A549 (cell line): ENCODE results near the gene CDC42BPG. TPM values are rescaled to one million over a fixed set of nuclear protein-coding genes. Genes with fewer than 3 reads are reported as not detected.

Experiments
- ATAC-seq, 2 experiments: fragments of 200-7000 bp in 1 of 2; fragments of >200 bp in 1 of 2; cut with Nextera tagmentation in 1 of 2; cut with Tn5 transposase in 1 of 2; 3 replicates each; pipeline versions ENCODE4 v1.8.0 to v1.9.1; 2018 to 2020; ENCODE audit warnings: mild to moderate bottlenecking in 1 of 2, moderate library complexity in 1 of 2
- CTCF ChIA-PET: fragments of 300-600 bp; sonication (Branson Sonifier 250); formaldehyde crosslinking; extraction: SDS; loops from one replicate; lab custom pipeline; 2021; ENCODE audit warnings: antibody characterized with exemption, inconsistent platforms; lab: Yijun Ruan, JAX
- POLR2A ChIA-PET: fragments of 350-600 bp; formaldehyde crosslinking; extraction: SDS; loops from one replicate; lab custom pipeline; 2021; ENCODE audit warnings: antibody characterized with exemption, inconsistent platforms; lab: Yijun Ruan, JAX
- DNase-seq, 2 experiments: peaks; one replicate each; pipeline versions ENCODE4 v3.0.0 to v3.0.0-alpha.2; 2011 to 2016; ENCODE audit warnings: low read depth in 1 of 2, low spot score in 1 of 2
- FAIRE-seq: peaks from 2 replicates; lab custom pipeline; 2011; peaks lifted over from hg19 to GRCh38; lab: Jason Lieb, UNC
- H3K27ac ChIP-seq, 2 experiments: fragments of >200 bp; sonication (Bioruptor Twin); formaldehyde crosslinking; 3 replicates each; pipeline ENCODE4 v1.5.1; 2016 to 2017
- H3K4me1 ChIP-seq: fragments of >200 bp; sonication (Bioruptor Twin); formaldehyde crosslinking; 3 replicates; pipeline ENCODE4 v1.6.1; 2016
- H3K4me2 ChIP-seq: fragments of >200 bp; sonication (Bioruptor Twin); formaldehyde crosslinking; 3 replicates; pipeline ENCODE4 v1.6.1; 2016
- H3K4me3 ChIP-seq: fragments of >200 bp; sonication (Bioruptor Twin); formaldehyde crosslinking; 3 replicates; pipeline ENCODE4 v1.5.1; 2016
- H3K9me3 ChIP-seq: fragments of >200 bp; sonication (Bioruptor Twin); formaldehyde crosslinking; 3 replicates; pipeline ENCODE4 v1.6.1; 2016
- CBX2 ChIP-seq: fragments of 200-600 bp; sonication (generic); IDR thresholded peaks from 2 replicates; pipeline ENCODE4 v1.6.1; 2016; ENCODE audit warnings: low read depth, mild to moderate bottlenecking, borderline replicate concordance
- CBX8 ChIP-seq: fragments of 200-600 bp; sonication (generic); IDR thresholded peaks from 2 replicates; pipeline ENCODE4 v1.6.1; 2016
- CHD2 ChIP-seq: fragments of 150-350 bp; IDR thresholded peaks from 2 replicates; pipeline ENCODE4 v1.6.1; 2014; ENCODE audit warnings: low read length; ENCODE audit not compliant: partially characterized antibody
- CHD4 ChIP-seq: fragments of 200-600 bp; sonication (generic); IDR thresholded peaks from 2 replicates; pipeline ENCODE4 v1.6.1; 2016; ENCODE audit warnings: antibody characterized with exemption, mild to moderate bottlenecking, borderline replicate concordance
- EP300 ChIP-seq, 2 experiments: fragments of >200 bp; sonication (Bioruptor Twin); formaldehyde crosslinking; IDR thresholded peaks; 2 replicates in 1 of 2; 3 replicates in 1 of 2; pipeline ENCODE4 v1.6.1; 2016 to 2017
- FOSL2 ChIP-seq, 2 experiments: fragments of 450-650 bp in 1 of 2; fragments of >200 bp in 1 of 2; sonication (Bioruptor Twin) in 1 of 2; formaldehyde crosslinking; IDR thresholded peaks; 2 replicates each; pipeline versions ENCODE4 v1.5.0 to v1.6.1; 2016 to 2020; ENCODE audit warnings: mild to moderate bottlenecking in 1 of 2, moderate library complexity in 1 of 2
- HDAC2 ChIP-seq: fragments of 200-600 bp; sonication (generic); IDR thresholded peaks from 2 replicates; pipeline ENCODE4 v1.6.1; 2016
- JUN ChIP-seq, 2 experiments: fragments of >200 bp; sonication (Bioruptor Twin); formaldehyde crosslinking; IDR thresholded peaks; 2 replicates in 1 of 2; 3 replicates in 1 of 2; pipeline ENCODE4 v1.6.1; 2016 to 2017
- JUNB ChIP-seq: fragments of >200 bp; sonication (Bioruptor Twin); formaldehyde crosslinking; IDR thresholded peaks from 2 replicates; pipeline ENCODE4 v1.6.1; 2016
- MAFK ChIP-seq: fragments of 450-650 bp; IDR thresholded peaks from 2 replicates; pipeline ENCODE4 v1.6.1; 2014; ENCODE audit not compliant: partially characterized antibody
- PHF8 ChIP-seq: fragments of 200-600 bp; sonication (generic); IDR thresholded peaks from 2 replicates; pipeline ENCODE4 v1.6.1; 2016; ENCODE audit warnings: low read depth, mild to moderate bottlenecking, antibody characterized with exemption, moderate library complexity, borderline replicate concordance
- RNF2 ChIP-seq: fragments of 200-600 bp; sonication (generic); IDR thresholded peaks from 2 replicates; pipeline ENCODE4 v1.6.1; 2016; ENCODE audit warnings: low read depth, mild to moderate bottlenecking, antibody characterized with exemption, moderate library complexity, borderline replicate concordance
- TP53 ChIP-seq: fragments of 250-450 bp; sonication (Bioruptor Pico); IDR thresholded peaks from 2 replicates; pipeline ENCODE4 v1.5.0; 2021; ENCODE audit warnings: mild to moderate bottlenecking, moderate library complexity
- ZC3H11A ChIP-seq: fragments of 450-650 bp; IDR thresholded peaks from 2 replicates; pipeline ENCODE4 v1.6.1; 2014; ENCODE audit warnings: antibody characterized with exemption, mild to moderate bottlenecking
- ZSCAN20 ChIP-seq: fragments of 250-450 bp; sonication (Bioruptor Pico); IDR thresholded peaks from 2 replicates; pipeline ENCODE4 v1.8.0; 2022; ENCODE audit warnings: mild to moderate bottlenecking, moderate library complexity
- WGBS: methylation state at CpG from one replicate; pipeline ENCODE4 v1.1.6; 2017; ENCODE audit errors: missing lambda C conversion rate; 5-methylcytosine and 5-hydroxymethylcytosine counted together
- polyA plus RNA-seq, 4 experiments: library from polyadenylated mRNA; depleted of rRNA in 3 of 4; stranded (reverse); fragments of >200 nt; fragmentation: RNase III in 1 of 4; extraction: RNeasy Plus Mini Kit Qiagen cat#74134 plus additional on column Dnase treatment in 1 of 4; gene quantifications; 2 replicates in 3 of 4; 3 replicates in 1 of 4; pipeline ENCODE4 v1.2.3, GENCODE V29; 2011 to 2017
- TF ChIP-seq, protein P1 (sequence below): fragments of >200 bp; sonication (Bioruptor Twin); formaldehyde crosslinking; IDR thresholded peaks from 3 replicates; pipeline ENCODE4 v1.5.1; 2016
- TF ChIP-seq, protein P2 (sequence below): fragments of >200 bp; sonication (Bioruptor Twin); formaldehyde crosslinking; IDR thresholded peaks from 2 replicates; pipeline ENCODE4 v1.6.1; 2016

The CDC42BPG gene
- polyA plus RNA-seq, 2 of the 4 experiments (the other 2 are of a cell fraction) = 0.35 to 1.0 TPM

DNA sequence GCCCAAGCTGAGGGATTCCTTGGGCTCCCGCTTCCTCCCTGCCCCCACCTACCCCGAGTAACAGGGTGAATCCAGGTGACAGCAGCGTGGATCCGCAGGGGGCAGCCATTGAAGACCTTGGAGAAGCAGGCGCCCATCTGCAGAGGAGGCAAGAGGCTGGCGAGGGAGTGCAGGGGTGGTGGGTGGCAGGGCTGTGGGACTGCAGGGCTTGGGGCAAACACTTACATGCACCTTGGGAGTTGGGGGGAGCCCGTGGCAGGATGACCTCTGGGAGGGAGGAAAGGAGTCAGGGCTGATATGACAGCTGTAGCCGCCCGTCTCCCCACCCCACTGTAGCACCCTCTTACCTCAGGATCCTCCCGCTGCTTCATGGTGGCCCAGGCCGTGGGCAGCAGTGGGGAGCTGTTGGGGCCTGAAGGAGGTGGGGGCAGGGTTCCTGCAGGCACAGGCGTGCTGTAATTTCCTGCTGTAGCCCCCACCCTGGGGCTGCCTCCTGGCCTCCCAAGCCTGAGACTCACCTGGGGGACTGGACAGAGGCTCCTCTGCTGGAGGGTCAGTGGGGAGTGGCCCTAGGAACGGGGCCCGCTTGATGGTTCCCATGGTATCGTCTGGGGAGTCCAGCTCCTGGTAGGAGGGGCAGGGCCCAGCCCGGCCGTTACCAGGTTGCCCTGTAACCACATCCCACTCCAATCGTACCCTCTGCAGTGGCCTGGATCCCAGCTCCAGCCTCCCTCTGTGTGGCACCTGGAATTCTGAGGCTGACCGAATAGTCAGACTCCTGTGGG, 47.5 kb downstream of the CDC42BPG start:
- ChIA-PET CTCF (interaction anchor here (1.4 to 7.8 kb wide), 2 partner anchors 9 to 11 kb away, joined by 3 to 79 read pairs; no protein-coding TSS in a partner anchor), POLR2A (interaction anchor here (1.3 kb wide), 1 partner anchor 18 kb away, joined by 3 read pairs; the partner anchor contains the start of gene SF1)
- no peak for TF ChIP-seq MAFK
- TF ChIP-seq PHF8 = no peak
- no peak for TF ChIP-seq FOSL2 (IDR thresholded peaks at IDR 0.05)
- no peak for TF ChIP-seq FOSL2 (CRISPR knock-in tag; IDR thresholded peaks at IDR 0.05)
- ATAC-seq = no peak
- 93% methylated on average over 13 of the region's 19 CpGs for WGBS
- H3K4me1 ChIP-seq = peaks cover 10% of the 10 kb centered on the region; the same call in 2 of the 3 replicates
- H3K4me3 ChIP-seq = no peak overlapping the region
- DNase-seq = no peak
- no peak overlapping the region for H3K4me2 ChIP-seq
- no peak for FAIRE-seq
- no peaks in the 10 kb centered on the region for H3K9me3 ChIP-seq
- no peak overlapping the region for H3K27ac ChIP-seq

DNA sequence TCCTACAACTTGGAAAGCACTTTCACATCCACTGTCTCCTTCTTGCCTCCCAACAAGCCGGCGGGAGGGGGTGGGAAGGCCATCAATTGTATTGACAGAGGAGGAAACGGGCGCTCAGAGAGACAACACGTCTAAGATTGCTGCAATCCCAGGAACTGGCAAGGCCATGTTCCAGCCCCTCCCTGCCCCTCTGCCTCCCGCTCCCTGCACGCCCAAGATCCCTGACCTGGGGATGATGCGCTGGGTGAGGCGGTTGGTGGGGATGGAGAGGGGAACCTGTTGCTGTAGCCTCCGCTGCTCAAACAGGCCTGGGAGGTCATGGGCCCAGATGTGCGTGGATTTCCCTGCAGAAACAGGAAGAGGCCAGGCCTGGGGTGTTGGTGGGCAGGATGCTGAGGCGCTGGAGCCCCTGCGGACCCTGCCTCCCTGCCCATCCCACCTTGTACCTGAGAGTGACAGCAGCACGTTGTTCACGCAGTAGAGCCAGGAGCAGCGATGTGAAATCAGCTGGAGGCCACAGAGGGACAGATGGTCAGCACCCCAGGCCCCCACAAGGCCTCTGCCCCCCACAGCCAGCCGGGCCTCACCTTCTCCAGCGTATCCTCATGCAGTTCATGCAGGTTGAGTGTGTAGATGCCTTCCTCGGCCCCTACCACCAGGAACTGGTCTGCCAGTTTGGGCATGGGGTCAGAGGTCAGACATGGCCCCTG, 48.3 kb downstream of the CDC42BPG start:
- FAIRE-seq = no peak
- 91% methylated on average over 16 of the region's 19 CpGs for WGBS
- TF ChIP-seq CBX8 (no peak), ZSCAN20 (CRISPR knock-in tag) (no peak), JUN (IDR thresholded peaks at IDR 0.05) (no peak), CHD4 (no peak), HDAC2 (no peak), RNF2 (no peak), MAFK (no peak), TP53 (CRISPR knock-in tag) (no peak), CHD2 (no peak), JUNB (no peak), ZC3H11A (no peak), EP300 (IDR thresholded peaks at IDR 0.05) (no peak), CBX2 (no peak)
- TF ChIP-seq, protein P1, sequence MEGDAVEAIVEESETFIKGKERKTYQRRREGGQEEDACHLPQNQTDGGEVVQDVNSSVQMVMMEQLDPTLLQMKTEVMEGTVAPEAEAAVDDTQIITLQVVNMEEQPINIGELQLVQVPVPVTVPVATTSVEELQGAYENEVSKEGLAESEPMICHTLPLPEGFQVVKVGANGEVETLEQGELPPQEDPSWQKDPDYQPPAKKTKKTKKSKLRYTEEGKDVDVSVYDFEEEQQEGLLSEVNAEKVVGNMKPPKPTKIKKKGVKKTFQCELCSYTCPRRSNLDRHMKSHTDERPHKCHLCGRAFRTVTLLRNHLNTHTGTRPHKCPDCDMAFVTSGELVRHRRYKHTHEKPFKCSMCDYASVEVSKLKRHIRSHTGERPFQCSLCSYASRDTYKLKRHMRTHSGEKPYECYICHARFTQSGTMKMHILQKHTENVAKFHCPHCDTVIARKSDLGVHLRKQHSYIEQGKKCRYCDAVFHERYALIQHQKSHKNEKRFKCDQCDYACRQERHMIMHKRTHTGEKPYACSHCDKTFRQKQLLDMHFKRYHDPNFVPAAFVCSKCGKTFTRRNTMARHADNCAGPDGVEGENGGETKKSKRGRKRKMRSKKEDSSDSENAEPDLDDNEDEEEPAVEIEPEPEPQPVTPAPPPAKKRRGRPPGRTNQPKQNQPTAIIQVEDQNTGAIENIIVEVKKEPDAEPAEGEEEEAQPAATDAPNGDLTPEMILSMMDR = no peak
- TF ChIP-seq, protein P2, sequence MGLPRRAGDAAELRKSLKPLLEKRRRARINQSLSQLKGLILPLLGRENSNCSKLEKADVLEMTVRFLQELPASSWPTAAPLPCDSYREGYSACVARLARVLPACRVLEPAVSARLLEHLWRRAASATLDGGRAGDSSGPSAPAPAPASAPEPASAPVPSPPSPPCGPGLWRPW = no peak
- TF ChIP-seq, all 56 proteins: peak for 0
- H3K27ac ChIP-seq = no peak overlapping the region
- POLR2A ChIA-PET = no interaction called here
- peaks cover 8% of the 10 kb centered on the region; the same call in 2 of the 3 replicates for H3K4me1 ChIP-seq
- ATAC-seq = no peak
- H3K4me3 ChIP-seq = no peak overlapping the region
- no peaks in the 10 kb centered on the region for H3K9me3 ChIP-seq
- CTCF ChIA-PET = interaction anchor here (1.1 to 1.4 kb wide), 2 partner anchors 10 to 12 kb away, joined by 3 to 8 read pairs; no protein-coding TSS in a partner anchor
- DNase-seq = no peak
- H3K4me2 ChIP-seq = no peak overlapping the region

DNA sequence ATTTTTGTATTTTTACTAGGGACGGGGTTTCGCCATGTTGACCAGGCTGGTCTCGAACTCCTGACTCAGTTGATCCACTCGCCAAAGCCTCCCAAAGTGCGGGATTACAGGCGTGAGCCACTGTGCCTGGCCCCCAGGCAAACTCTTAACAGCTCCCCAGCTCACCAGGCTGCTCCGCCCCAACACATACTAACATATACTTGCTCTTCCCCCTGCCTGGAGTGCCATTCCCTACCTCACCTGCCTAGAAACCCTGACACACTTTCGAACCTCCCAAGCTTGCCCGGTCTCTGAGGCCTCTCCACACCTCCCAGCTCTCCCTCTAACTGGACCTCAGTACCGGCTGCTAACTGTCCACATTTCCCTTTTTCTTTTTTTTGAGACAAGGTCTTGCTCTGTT, 49.9 kb downstream of the CDC42BPG start:
- FAIRE-seq (no peak), ATAC-seq (no peak), DNase-seq (no peak)
- Histone ChIP-seq H3K4me2 (no peak overlapping the region), H3K9me3 (no peaks in the 10 kb centered on the region), H3K4me1 (no peaks in the 10 kb centered on the region; the same call in 2 of the 3 replicates), H3K27ac (no peak overlapping the region), H3K4me3 (no peak overlapping the region)
- ChIA-PET CTCF (interaction anchor here (0.6 to 1.4 kb wide), 8 partner anchors 8 to 379 kb away, joined by 3 to 6 read pairs (median 3); partner anchors contain the start of genes BATF2 and MAP4K2), POLR2A (interaction anchor here (1.4 kb wide), 1 partner anchor 16 kb away, joined by 6 read pairs; the partner anchor contains the start of gene SF1)
- 97% methylated on average over 10 of the region's 10 CpGs for WGBS
- TF ChIP-seq, protein P2 = no peak
